AG10803 (cell line): ENCODE results near the gene PJA2.

Experiments used
- DNase-seq: peaks from one replicate; pipeline ENCODE4 v3.0.0; 2010; ENCODE audit warnings: low read depth
- H3K4me3 ChIP-seq: 2 replicates; pipeline ENCODE4 v1.5.1; 2011; ENCODE audit warnings: mild to moderate bottlenecking, low read length, control low read depth
- CTCF ChIP-seq: conservative IDR thresholded peaks from 2 replicates; pipeline ENCODE4 v1.5.1; 2011; ENCODE audit warnings: mild to moderate bottlenecking, low read length, control low read depth, inconsistent platforms

Gene PJA2

GRCh38 chr5:109409844-109410388 is at the start of gene PJA2:
PJA2 (minus strand) TSS chr5:109409974; CDS start chr5:109383433, 26,541 bp downstream.
- TF ChIP-seq CTCF, result peak; percentile 33
- peak within 1 kb of the TSS; percentile 76 for H3K4me3 ChIP-seq
- peak; percentile 100 for DNase-seq

GRCh38 chr5:109455598-109456096 is 45.9 kb upstream of the PJA2 start:
- H3K4me3 ChIP-seq, result peak overlapping the region; percentile 23; the same call in 1 of the 2 replicates
- no peak for TF ChIP-seq CTCF
- DNase-seq, result peak; percentile 96

- DNase-seq, result peak; percentile 82
- TF ChIP-seq CTCF, result no peak
- no peak overlapping the region for H3K4me3 ChIP-seq
These were observed 45.1 kb upstream of the PJA2 start for GRCh38 chr5:109454731-109455505.

- DNase-seq, result no peak
- TF ChIP-seq CTCF, result no peak
- no peak overlapping the region for H3K4me3 ChIP-seq
These were observed 43.5 kb upstream of the PJA2 start for GRCh38 chr5:109453251-109453650.

- peak; percentile 37 for DNase-seq
- H3K4me3 ChIP-seq, result no peak overlapping the region
- no peak for TF ChIP-seq CTCF
These were observed 42.9 kb upstream of the PJA2 start for GRCh38 chr5:109452661-109453060.

GRCh38 chr5:109451146-109451545 is 41.4 kb upstream of the PJA2 start:
- no peak overlapping the region for H3K4me3 ChIP-seq
- TF ChIP-seq CTCF, result no peak
- DNase-seq, result no peak
